Sigmoid colon (tissue), 7 donors: ENCODE measurements around the gene DUT. TPM values are rescaled to one million over a fixed set of nuclear protein-coding genes. Genes with fewer than 3 reads are reported as not detected.

ENCODE experiments used
- DNase-seq: peaks from one replicate; pipeline ENCODE4 v3.0.0-alpha.2; 2019
- H3K27ac ChIP-seq, 4 donors: fragments of 200-600 bp; sonication (generic); one replicate each; pipeline ENCODE4 v1.5.1; 2016 to 2019; ENCODE audit warnings: mild to moderate bottlenecking in 1 of 4
- H3K27me3 ChIP-seq, 3 donors: fragments of 200-600 bp; sonication (generic); one replicate each; pipeline ENCODE4 v1.5.1; 2019; ENCODE audit warnings: mild to moderate bottlenecking in 1 of 3
- H3K36me3 ChIP-seq, 4 donors: fragments of 200-600 bp; sonication (generic); one replicate each; pipeline ENCODE4 v1.5.1; 2016 to 2019
- H3K4me1 ChIP-seq, 4 donors: fragments of 200-600 bp; sonication (generic); one replicate each; pipeline ENCODE4 v1.5.1; 2017 to 2019
- H3K4me3 ChIP-seq, 4 donors: fragments of 200-600 bp; sonication (generic); one replicate each; pipeline ENCODE4 v1.5.1; 2017 to 2019; ENCODE audit warnings: mild to moderate bottlenecking in 2 of 4, moderate library complexity in 1 of 4
- H3K9me3 ChIP-seq, 4 donors: fragments of 200-600 bp in 3 of 4; sonication (generic) in 3 of 4; one replicate each; pipeline versions ENCODE4 v1.5.1 to v1.6.1; 2013 to 2019
- CTCF ChIP-seq, 4 experiments: fragments of 450-650 bp in 3 of 4; fragments of 200-600 bp in 1 of 4; IDR thresholded peaks; one replicate each; pipeline ENCODE4 v1.5.1; 2016 to 2019; ENCODE audit warnings: antibody characterized with exemption in 4 of 4, mild to moderate bottlenecking in 3 of 4, moderate library complexity in 2 of 4
- EP300 ChIP-seq, 4 donors: sonication (generic); formaldehyde crosslinking; IDR thresholded peaks; one replicate each; pipeline ENCODE4 v1.6.1; 2017; ENCODE audit warnings: antibody characterized with exemption in 4 of 4
- POLR2A ChIP-seq, 2 donors: fragments of 450-650 bp; IDR thresholded peaks; one replicate each; pipeline ENCODE4 v1.6.1; 2016; ENCODE audit warnings: antibody characterized with exemption in 2 of 2, mild to moderate bottlenecking in 2 of 2, moderate library complexity in 2 of 2
- POLR2AphosphoS5 ChIP-seq, 4 donors: sonication (generic); formaldehyde crosslinking; IDR thresholded peaks; one replicate each; pipeline ENCODE4 v1.6.1; 2017; ENCODE audit warnings: antibody characterized with exemption in 4 of 4
- WGBS, 2 donors: extraction: QIAGEN DNeasy Blood & Tissue Kit; methylation state at CpG; one replicate each; pipeline ENCODE4 v1.1.7; 2013; 5-methylcytosine and 5-hydroxymethylcytosine counted together
- intact Hi-C: fragments of 100-400 bp; cut with DNase I; formaldehyde crosslinking; loops from one replicate; pipeline ENCODE4 v1.15.1; 2023
- polyA plus RNA-seq, 3 donors: library from polyadenylated mRNA; stranded (reverse); fragments of 200-250 nt; gene quantifications; one replicate each; pipeline ENCODE4 v1.2.3, GENCODE V29; 2013
- total RNA-seq, 4 donors: library from RNA; depleted of rRNA; stranded (reverse); fragments of >200 nt; gene quantifications; one replicate each; pipeline ENCODE4 v1.1.0, GENCODE V29; 2016
- donor health status: healthy with polysubstance abuse.
- donor health status: Bipolar disorder and iron deficiency.
- donor health status: healthy.

Gene DUT
- total and polyA plus RNA-seq, 7 donors = 42.6 to 109 (median 91.1) TPM

- Histone ChIP-seq H3K36me3 (no peaks in the 10 kb centered on the region), H3K9me3 (no peaks in the 10 kb centered on the region), H3K27me3 (no peaks in the 10 kb centered on the region), H3K4me3 (peak overlapping the region in 1 of 4 donors; percentile 13), H3K4me1 (peaks cover 0 to 2% (median 0%) of the 10 kb centered on the region in 4 donors), H3K27ac (no peak overlapping the region)
- TF ChIP-seq POLR2A (IDR thresholded peaks at IDR 0.05) (no peak), CTCF (IDR thresholded peaks at IDR 0.05) (peak; percentile 29 to 80 (median 49)), EP300 (IDR thresholded peaks at IDR 0.05) (no peak)
- intact Hi-C loops = loop anchor here (5.0 to 10.0 kb wide), 2 partner anchors 452 to 1155 kb away; no protein-coding TSS in a partner anchor
- 2 to 4% methylated on average over 6 of the region's 6 CpGs for WGBS, 2 donors
- peak; percentile 69 for DNase-seq
Observed at GRCh38 chr15:48352474-48353072, 21.3 kb downstream of the DUT start.

GRCh38 chr15:48354694-48355303 is 23.6 kb downstream of the DUT start:
- TF ChIP-seq CTCF (IDR thresholded peaks at IDR 0.05) = no peak
- TF ChIP-seq POLR2AphosphoS5 (IDR thresholded peaks at IDR 0.05) = no peak
- no peak for TF ChIP-seq EP300 (IDR thresholded peaks at IDR 0.05)
- 23 to 64% methylated on average over 9 of the region's 9 CpGs for WGBS, 2 donors
- Histone ChIP-seq H3K36me3 (no peaks in the 10 kb centered on the region), H3K4me1 (peaks cover 0 to 2% (median 0%) of the 10 kb centered on the region in 4 donors), H3K4me3 (no peak overlapping the region), H3K9me3 (no peaks in the 10 kb centered on the region), H3K27me3 (no peaks in the 10 kb centered on the region), H3K27ac (peak overlapping the region in 1 of 4 donors; percentile 6)
- intact Hi-C loops = loop anchor here (5.0 to 10.0 kb wide), 2 partner anchors 450 to 1157 kb away; no protein-coding TSS in a partner anchor
- no peak for DNase-seq

GRCh38 chr15:48355377-48355776 is 24.1 kb downstream of the DUT start:
- intact Hi-C loops = loop anchor here (10.0 kb wide), 1 partner anchor 449 kb away; no protein-coding TSS in a partner anchor
- Histone ChIP-seq H3K36me3 (no peaks in the 10 kb centered on the region), H3K27ac (peak overlapping the region in 1 of 4 donors; percentile 6), H3K27me3 (no peaks in the 10 kb centered on the region), H3K9me3 (no peaks in the 10 kb centered on the region), H3K4me1 (no peaks in the 10 kb centered on the region), H3K4me3 (no peak overlapping the region)
- no peak for DNase-seq
- TF ChIP-seq POLR2A (IDR thresholded peaks at IDR 0.05) = no peak
- TF ChIP-seq CTCF (IDR thresholded peaks at IDR 0.05) = no peak
- 27 to 62% methylated on average over 6 of the region's 6 CpGs for WGBS, 2 donors

GRCh38 chr15:48358229-48359152 is 27.3 kb downstream of the DUT start:
- Histone ChIP-seq H3K4me1 (no peaks in the 10 kb centered on the region), H3K9me3 (no peaks in the 10 kb centered on the region), H3K4me3 (no peak overlapping the region), H3K36me3 (no peaks in the 10 kb centered on the region), H3K27me3 (no peaks in the 10 kb centered on the region), H3K27ac (peak overlapping the region in 3 of 4 donors; percentile 4 to 41 (median 29))
- TF ChIP-seq POLR2A (IDR thresholded peaks at IDR 0.05) (no peak), CTCF (IDR thresholded peaks at IDR 0.05) (peak in 2 of 4 experiments; percentile 16 to 35)
- DNase-seq = no peak
- intact Hi-C loops = loop anchor here (10.0 kb wide), 1 partner anchor 446 kb away; no protein-coding TSS in a partner anchor
- WGBS, 2 donors = 37 to 51% methylated on average over 3 of the region's 3 CpGs
